GM12878 (cell line): ENCODE measurements around the gene TRAF5. TPM values are rescaled to one million over a fixed set of nuclear protein-coding genes. Genes with fewer than 3 reads are reported as not detected.

Source experiments
- ATAC-seq: fragments of 200-7000 bp; cut with Tn5 transposase; 3 replicates; pipeline ENCODE4 v1.9.1; 2020; ENCODE audit warnings: mild to moderate bottlenecking, moderate library complexity
- BruUV-seq: library from RNA; stranded (reverse); fragments of 400-500 nt; replicated peaks from 2 replicates; lab custom pipeline; 2021; lab: Mats Ljungman, UMichigan
- CTCF ChIA-PET: fragments of 300-600 bp; sonication (Branson Sonifier 250); formaldehyde crosslinking; extraction: SDS; loops from one replicate; lab custom pipeline; 2021; ENCODE audit warnings: inconsistent platforms; lab: Yijun Ruan, JAX
- POLR2A ChIA-PET: fragments of 350-600 bp; formaldehyde crosslinking; extraction: SDS; loops from one replicate; lab custom pipeline; 2021; ENCODE audit warnings: inconsistent platforms; lab: Charles Lee
- RAD21 ChIA-PET: fragments of 300-600 bp; sonication (Branson Sonifier 250); formaldehyde crosslinking; loops from one replicate; lab custom pipeline; 2023; ENCODE audit warnings: antibody characterized with exemption; ENCODE audit not compliant: unreplicated experiment; lab: Charles Lee
- SMC1A ChIA-PET: fragments of 300-600 bp; sonication (Branson Sonifier 250); formaldehyde crosslinking; loops from one replicate; lab custom pipeline; 2023; ENCODE audit not compliant: unreplicated experiment, uncharacterized antibody; lab: Charles Lee
- DNase-seq: peaks from one replicate; pipeline ENCODE4 v3.0.0-alpha.2; 2011; ENCODE audit warnings: low read depth, low spot score
- FAIRE-seq: peaks from 3 replicates; lab custom pipeline; 2011; peaks lifted over from hg19 to GRCh38; lab: Jason Lieb, UNC
- H2AFZ ChIP-seq: 2 replicates; pipeline ENCODE4 v1.6.0; 2011; ENCODE audit warnings: low read depth, low read length, control low read depth; ENCODE audit not compliant: control insufficient read depth
- H3K27ac ChIP-seq: 2 replicates; pipeline ENCODE4 v1.5.1; 2011; ENCODE audit warnings: control low read depth; ENCODE audit not compliant: control insufficient read depth, insufficient read depth
- H3K27me3 ChIP-seq, 2 experiments: replicated peaks in 1 of 2; 2 replicates each; pipeline versions ENCODE4 v1.6.0 to v1.6.1; 2011; ENCODE audit warnings: low read length in 1 of 2; ENCODE audit not compliant: control insufficient read depth in 2 of 2, insufficient read depth in 2 of 2
- H3K36me3 ChIP-seq, 2 experiments: 2 replicates each; pipeline ENCODE4 v1.5.1; 2011; ENCODE audit warnings: low read length in 1 of 2; ENCODE audit not compliant: control insufficient read depth in 2 of 2, insufficient read depth in 2 of 2
- H3K4me1 ChIP-seq: 2 replicates; pipeline ENCODE4 v1.6.1; 2011; ENCODE audit warnings: mild to moderate bottlenecking, low read length, moderate library complexity, mixed read lengths; ENCODE audit not compliant: control insufficient read depth, insufficient read depth
- H3K4me2 ChIP-seq: 2 replicates; pipeline ENCODE4 v1.6.0; 2011; ENCODE audit warnings: control low read depth; ENCODE audit not compliant: control insufficient read depth, insufficient read depth
- H3K4me3 ChIP-seq: fragments of 200-600 bp; sonication (generic); 2 replicates; pipeline ENCODE4 v1.5.1; 2016
- H3K79me2 ChIP-seq: 2 replicates; pipeline ENCODE4 v1.6.0; 2011; ENCODE audit warnings: low read length; ENCODE audit not compliant: control insufficient read depth, insufficient read depth
- H3K9ac ChIP-seq: 2 replicates; pipeline ENCODE4 v1.8.0; 2011; ENCODE audit warnings: low read length, control low read depth, mixed read lengths; ENCODE audit not compliant: control insufficient read depth, insufficient read depth
- H3K9me3 ChIP-seq: replicated peaks from 3 replicates; pipeline ENCODE4 v1.5.1; 2011; ENCODE audit warnings: mild to moderate bottlenecking, low read length; ENCODE audit not compliant: control insufficient read depth, insufficient read depth
- H4K20me1 ChIP-seq: 2 replicates; pipeline ENCODE4 v1.6.0; 2011; ENCODE audit not compliant: control insufficient read depth, insufficient read depth
- HDAC2 ChIP-seq: fragments of 200-600 bp; sonication (generic); IDR thresholded peaks from 2 replicates; pipeline ENCODE4 v1.6.1; 2017
- IKZF2 ChIP-seq, 2 experiments: fragments of 450-650 bp; IDR thresholded peaks; 2 replicates each; pipeline ENCODE4 v1.6.1; 2017; ENCODE audit warnings: mild to moderate bottlenecking in 2 of 2, moderate library complexity in 2 of 2
- MTA3 ChIP-seq: IDR thresholded peaks from 2 replicates; pipeline ENCODE4 v1.6.1; 2012; ENCODE audit warnings: low read length, inconsistent platforms, borderline replicate concordance
- PAX8 ChIP-seq: fragments of 450-650 bp; IDR thresholded peaks from 2 replicates; pipeline ENCODE4 v1.6.1; 2017; ENCODE audit warnings: mild to moderate bottlenecking, moderate library complexity
- WGBS: methylation state at CpG from one replicate; pipeline ENCODE4 v1.1.6; 2016; ENCODE audit warnings: low lambda C conversion rate; ENCODE audit not compliant: insufficient replicate concordance, insufficient coverage; ENCODE audit errors: missing lambda C conversion rate; 5-methylcytosine and 5-hydroxymethylcytosine counted together
- in situ Hi-C: fragments of 300-500 bp; cut with MboI; formaldehyde crosslinking; loops from 9 replicates; pipeline ENCODE4 v1.14.3; 2018; ENCODE audit warnings: mixed read lengths
- intact Hi-C: fragments of 100-400 bp; cut with micrococcal nuclease; formaldehyde crosslinking; loops from one replicate; pipeline ENCODE4 v1.14.2; 2022; ENCODE audit not compliant: unreplicated experiment
- polyA plus RNA-seq, 11 experiments: library from polyadenylated mRNA; depleted of rRNA in 4 of 11; unstranded in 6 of 11; stranded (reverse) in 5 of 11; fragments of >200 nt; fragmentation: Nextera tagmentation in 4 of 11; fragmentation: Illumina TruSeq in 1 of 11; extraction: Ambion mirVana in 4 of 11; extraction: Trizol in 1 of 11; gene quantifications; 1 replicate in 1 of 11; 2 replicates in 10 of 11; pipeline versions ENCODE4 v1.2.1 to v1.2.3, GENCODE V29; 2011 to 2016; ENCODE audit warnings: inconsistent platforms in 2 of 11, missing spikeins in 2 of 11, low read depth in 1 of 11
- total RNA-seq, 4 experiments: library from RNA; depleted of rRNA in 3 of 4; stranded (reverse); fragments of >200 nt in 3 of 4; fragmentation: Illumina TruSeq in 1 of 4; extraction: Trizol in 1 of 4; gene quantifications; 2 replicates each; pipeline versions ENCODE4 v1.2.1 to v1.2.3, GENCODE V29; 2013 to 2021
- TF ChIP-seq, protein P1 (sequence below): fragments of 450-650 bp; IDR thresholded peaks from 2 replicates; pipeline ENCODE4 v1.6.1; 2016; ENCODE audit warnings: mild to moderate bottlenecking
- TF ChIP-seq, protein P2 (sequence below): fragments of 450-650 bp; IDR thresholded peaks from 2 replicates; pipeline ENCODE4 v1.6.1; 2016; ENCODE audit warnings: mild to moderate bottlenecking, moderate library complexity, borderline replicate concordance

The TRAF5 gene
- total and polyA plus RNA-seq, 10 of the 15 experiments (the other 5 are each of a cell fraction or from before 2014, with no cell fraction given), result 10.6 to 36.5 (median 26.3) TPM

DNA sequence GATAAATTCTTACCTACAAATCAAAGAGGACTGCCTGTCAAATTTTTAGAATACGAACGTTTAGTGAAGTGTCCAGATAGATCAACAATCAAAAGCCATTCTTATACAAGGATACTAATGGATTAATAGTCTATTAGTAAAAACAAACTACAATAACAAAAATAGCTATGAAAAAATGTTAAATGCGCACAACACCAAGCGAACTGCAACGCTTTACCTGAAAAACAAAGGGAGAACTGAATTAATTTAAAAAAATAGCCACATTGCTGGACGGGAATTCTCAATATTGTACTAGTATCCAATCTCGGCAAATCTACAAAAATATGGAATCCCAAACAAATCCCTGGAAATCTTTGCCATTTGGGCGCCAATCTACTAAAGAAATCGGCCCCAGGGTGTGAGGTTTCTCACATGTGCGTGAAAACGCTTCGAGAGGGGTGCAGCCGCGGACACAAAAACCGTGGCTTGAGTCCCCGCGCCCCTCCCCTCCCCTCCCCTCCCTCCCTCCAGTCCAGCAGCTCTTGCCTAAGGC, 55.6 kb downstream of the TRAF5 start:
- ChIA-PET POLR2A (interaction anchor here (0.6 to 1.0 kb wide), 3 partner anchors 52 to 714 kb away, joined by 3 to 4 read pairs (median 3); no protein-coding TSS in a partner anchor), RAD21 (interaction anchor here (0.6 to 2.2 kb wide), 4 partner anchors 34 to 59 kb away, joined by 3 to 5 read pairs (median 5); no protein-coding TSS in a partner anchor)
- 5% methylated on average over 14 of the region's 17 CpGs for WGBS

More for the DNA sequence above, 55.6 kb downstream of the TRAF5 start:
- CTCF ChIA-PET, result interaction anchor here (0.6 to 2.7 kb wide), 4 partner anchors 15 to 96 kb away, joined by 3 to 13 read pairs (median 5); no protein-coding TSS in a partner anchor
- Histone ChIP-seq H3K4me3 (peak overlapping the region; percentile 76), H3K9ac (peak overlapping the region; percentile 94), H3K4me1 (peaks cover 4% of the 10 kb centered on the region; the same call in 1 of the 2 replicates), H3K79me2 (peaks cover 12% of the 10 kb centered on the region), H3K9me3 (no peaks in the 10 kb centered on the region), H4K20me1 (no peaks in the 10 kb centered on the region), H3K27me3 (no peaks in the 10 kb centered on the region), H3K27ac (peak overlapping the region; percentile 95), H3K36me3 (no peaks in the 10 kb centered on the region; a peak in 1 of 4 replicates), H2AFZ (peak overlapping the region; percentile 71), H3K4me2 (peak overlapping the region; percentile 61; the same call in 1 of the 2 replicates)
- intact Hi-C loops, result loop anchor here (2.0 to 5.0 kb wide), 2 partner anchors 55 to 130 kb away; partner anchors contain the start of gene TRAF5
- no peak for FAIRE-seq
- DNase-seq, result no peak
- SMC1A ChIA-PET, result interaction anchor here (0.6 to 2.6 kb wide), 5 partner anchors 53 to 98 kb away, joined by 3 to 12 read pairs (median 6); no protein-coding TSS in a partner anchor
- ATAC-seq, result no peak
- TSS peak; percentile 90 for BruUV-seq
- TF ChIP-seq, protein P1, sequence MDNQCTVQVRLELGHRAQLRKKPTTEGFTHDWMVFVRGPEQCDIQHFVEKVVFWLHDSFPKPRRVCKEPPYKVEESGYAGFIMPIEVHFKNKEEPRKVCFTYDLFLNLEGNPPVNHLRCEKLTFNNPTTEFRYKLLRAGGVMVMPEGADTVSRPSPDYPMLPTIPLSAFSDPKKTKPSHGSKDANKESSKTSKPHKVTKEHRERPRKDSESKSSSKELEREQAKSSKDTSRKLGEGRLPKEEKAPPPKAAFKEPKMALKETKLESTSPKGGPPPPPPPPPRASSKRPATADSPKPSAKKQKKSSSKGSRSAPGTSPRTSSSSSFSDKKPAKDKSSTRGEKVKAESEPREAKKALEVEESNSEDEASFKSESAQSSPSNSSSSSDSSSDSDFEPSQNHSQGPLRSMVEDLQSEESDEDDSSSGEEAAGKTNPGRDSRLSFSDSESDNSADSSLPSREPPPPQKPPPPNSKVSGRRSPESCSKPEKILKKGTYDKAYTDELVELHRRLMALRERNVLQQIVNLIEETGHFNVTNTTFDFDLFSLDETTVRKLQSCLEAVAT, result peak; percentile 98
- TF ChIP-seq, protein P2, sequence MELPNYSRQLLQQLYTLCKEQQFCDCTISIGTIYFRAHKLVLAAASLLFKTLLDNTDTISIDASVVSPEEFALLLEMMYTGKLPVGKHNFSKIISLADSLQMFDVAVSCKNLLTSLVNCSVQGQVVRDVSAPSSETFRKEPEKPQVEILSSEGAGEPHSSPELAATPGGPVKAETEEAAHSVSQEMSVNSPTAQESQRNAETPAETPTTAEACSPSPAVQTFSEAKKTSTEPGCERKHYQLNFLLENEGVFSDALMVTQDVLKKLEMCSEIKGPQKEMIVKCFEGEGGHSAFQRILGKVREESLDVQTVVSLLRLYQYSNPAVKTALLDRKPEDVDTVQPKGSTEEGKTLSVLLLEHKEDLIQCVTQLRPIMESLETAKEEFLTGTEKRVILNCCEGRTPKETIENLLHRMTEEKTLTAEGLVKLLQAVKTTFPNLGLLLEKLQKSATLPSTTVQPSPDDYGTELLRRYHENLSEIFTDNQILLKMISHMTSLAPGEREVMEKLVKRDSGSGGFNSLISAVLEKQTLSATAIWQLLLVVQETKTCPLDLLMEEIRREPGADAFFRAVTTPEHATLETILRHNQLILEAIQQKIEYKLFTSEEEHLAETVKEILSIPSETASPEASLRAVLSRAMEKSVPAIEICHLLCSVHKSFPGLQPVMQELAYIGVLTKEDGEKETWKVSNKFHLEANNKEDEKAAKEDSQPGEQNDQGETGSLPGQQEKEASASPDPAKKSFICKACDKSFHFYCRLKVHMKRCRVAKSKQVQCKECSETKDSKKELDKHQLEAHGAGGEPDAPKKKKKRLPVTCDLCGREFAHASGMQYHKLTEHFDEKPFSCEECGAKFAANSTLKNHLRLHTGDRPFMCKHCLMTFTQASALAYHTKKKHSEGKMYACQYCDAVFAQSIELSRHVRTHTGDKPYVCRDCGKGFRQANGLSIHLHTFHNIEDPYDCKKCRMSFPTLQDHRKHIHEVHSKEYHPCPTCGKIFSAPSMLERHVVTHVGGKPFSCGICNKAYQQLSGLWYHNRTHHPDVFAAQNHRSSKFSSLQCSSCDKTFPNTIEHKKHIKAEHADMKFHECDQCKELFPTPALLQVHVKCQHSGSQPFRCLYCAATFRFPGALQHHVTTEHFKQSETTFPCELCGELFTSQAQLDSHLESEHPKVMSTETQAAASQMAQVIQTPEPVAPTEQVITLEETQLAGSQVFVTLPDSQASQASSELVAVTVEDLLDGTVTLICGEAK, result peak; percentile 45; the same call in 1 of the 2 replicates
- TF ChIP-seq MTA3 (0 out of 2 replicates have a peak, but pooled peaks have one; percentile 7), HDAC2 (no peak), IKZF2 (IDR thresholded peaks at IDR 0.05) (peak in 1 of 2 experiments; percentile 36; a peak in 1 of 4 replicates), PAX8 (no peak)
- in situ Hi-C loops, result no loop called here
